IPS-18a (cell line): ENCODE results near the gene ABCA13.
"Not testable (repeated sequence)": the region's sequence is repeated elsewhere in the genome, so short reads cannot be mapped to it uniquely, and the experiment has no call there.

Source experiments
- H3K27ac ChIP-seq: one replicate; pipeline ENCODE4 v1.5.1; 2013; ENCODE audit warnings: low read length
- H3K27me3 ChIP-seq: one replicate; pipeline ENCODE4 v1.6.1; 2013; ENCODE audit warnings: mild to moderate bottlenecking, low read length; ENCODE audit not compliant: control insufficient read depth, insufficient read depth
- H3K36me3 ChIP-seq: one replicate; pipeline ENCODE4 v1.6.1; 2013; ENCODE audit warnings: low read depth, low read length; ENCODE audit not compliant: control insufficient read depth
- H3K4me1 ChIP-seq: one replicate; pipeline ENCODE4 v1.6.1; 2013; ENCODE audit warnings: low read depth, low read length; ENCODE audit not compliant: control insufficient read depth
- H3K4me3 ChIP-seq: one replicate; pipeline ENCODE4 v1.5.1; 2013; ENCODE audit warnings: low read length
- H3K9ac ChIP-seq: one replicate; pipeline ENCODE4 v1.6.1; 2013; ENCODE audit warnings: mild to moderate bottlenecking, low read length, moderate library complexity
- H3K9me3 ChIP-seq: one replicate; pipeline ENCODE4 v1.6.1; 2013; ENCODE audit warnings: low read depth, low read length; ENCODE audit not compliant: control insufficient read depth

The ABCA13 gene, protein sequence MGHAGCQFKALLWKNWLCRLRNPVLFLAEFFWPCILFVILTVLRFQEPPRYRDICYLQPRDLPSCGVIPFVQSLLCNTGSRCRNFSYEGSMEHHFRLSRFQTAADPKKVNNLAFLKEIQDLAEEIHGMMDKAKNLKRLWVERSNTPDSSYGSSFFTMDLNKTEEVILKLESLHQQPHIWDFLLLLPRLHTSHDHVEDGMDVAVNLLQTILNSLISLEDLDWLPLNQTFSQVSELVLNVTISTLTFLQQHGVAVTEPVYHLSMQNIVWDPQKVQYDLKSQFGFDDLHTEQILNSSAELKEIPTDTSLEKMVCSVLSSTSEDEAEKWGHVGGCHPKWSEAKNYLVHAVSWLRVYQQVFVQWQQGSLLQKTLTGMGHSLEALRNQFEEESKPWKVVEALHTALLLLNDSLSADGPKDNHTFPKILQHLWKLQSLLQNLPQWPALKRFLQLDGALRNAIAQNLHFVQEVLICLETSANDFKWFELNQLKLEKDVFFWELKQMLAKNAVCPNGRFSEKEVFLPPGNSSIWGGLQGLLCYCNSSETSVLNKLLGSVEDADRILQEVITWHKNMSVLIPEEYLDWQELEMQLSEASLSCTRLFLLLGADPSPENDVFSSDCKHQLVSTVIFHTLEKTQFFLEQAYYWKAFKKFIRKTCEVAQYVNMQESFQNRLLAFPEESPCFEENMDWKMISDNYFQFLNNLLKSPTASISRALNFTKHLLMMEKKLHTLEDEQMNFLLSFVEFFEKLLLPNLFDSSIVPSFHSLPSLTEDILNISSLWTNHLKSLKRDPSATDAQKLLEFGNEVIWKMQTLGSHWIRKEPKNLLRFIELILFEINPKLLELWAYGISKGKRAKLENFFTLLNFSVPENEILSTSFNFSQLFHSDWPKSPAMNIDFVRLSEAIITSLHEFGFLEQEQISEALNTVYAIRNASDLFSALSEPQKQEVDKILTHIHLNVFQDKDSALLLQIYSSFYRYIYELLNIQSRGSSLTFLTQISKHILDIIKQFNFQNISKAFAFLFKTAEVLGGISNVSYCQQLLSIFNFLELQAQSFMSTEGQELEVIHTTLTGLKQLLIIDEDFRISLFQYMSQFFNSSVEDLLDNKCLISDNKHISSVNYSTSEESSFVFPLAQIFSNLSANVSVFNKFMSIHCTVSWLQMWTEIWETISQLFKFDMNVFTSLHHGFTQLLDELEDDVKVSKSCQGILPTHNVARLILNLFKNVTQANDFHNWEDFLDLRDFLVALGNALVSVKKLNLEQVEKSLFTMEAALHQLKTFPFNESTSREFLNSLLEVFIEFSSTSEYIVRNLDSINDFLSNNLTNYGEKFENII (N-terminal part only)

DNA sequence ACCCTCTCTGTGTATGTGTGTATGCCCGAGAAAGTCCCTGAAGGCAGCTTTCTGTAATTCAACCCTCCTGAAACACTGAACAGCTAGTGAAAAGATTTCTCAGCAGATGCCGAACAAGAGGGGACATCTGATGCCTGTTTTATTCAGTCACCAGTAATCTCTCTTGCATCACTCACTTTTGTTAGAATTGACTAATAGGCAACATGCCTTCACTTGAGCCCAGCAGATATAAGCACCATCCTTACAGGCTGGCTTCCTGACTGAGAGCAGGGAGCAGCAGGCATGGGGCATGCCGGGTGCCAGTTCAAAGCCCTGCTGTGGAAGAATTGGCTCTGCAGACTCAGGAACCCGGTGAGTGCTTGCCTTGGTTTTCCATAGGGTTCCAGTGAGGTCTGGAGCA lies at the start of gene ABCA13:
Gene ABCA13, plus strand, starts transcription at position 257 of the 400 bp plus-strand sequence. Its CDS starts 26 bp downstream, at position 283.
- no peaks in the 10 kb centered on the region for H3K36me3 ChIP-seq
- H3K4me1 ChIP-seq: peaks cover 1% of the 10 kb centered on the region
- H3K9ac ChIP-seq: no peak within 1 kb of the TSS
- no peak within 1 kb of the TSS for H3K4me3 ChIP-seq
- H3K27me3 ChIP-seq: no peaks in the 10 kb centered on the region
- H3K27ac ChIP-seq: no peak within 1 kb of the TSS
- peaks cover 8% of the 10 kb centered on the region for H3K9me3 ChIP-seq

- H3K9me3 ChIP-seq: peaks cover 4% of the 10 kb centered on the region
- H3K36me3 ChIP-seq: no peaks in the 10 kb centered on the region
- H3K4me3 ChIP-seq: no peak overlapping the region
- no peak overlapping the region for H3K27ac ChIP-seq
- no peaks in the 10 kb centered on the region for H3K27me3 ChIP-seq
- no peaks in the 10 kb centered on the region for H3K4me1 ChIP-seq
- H3K9ac ChIP-seq: no peak overlapping the region
Observed at GRCh38 chr7:48126037-48126436, 45.2 kb upstream of the ABCA13 start.

DNA sequence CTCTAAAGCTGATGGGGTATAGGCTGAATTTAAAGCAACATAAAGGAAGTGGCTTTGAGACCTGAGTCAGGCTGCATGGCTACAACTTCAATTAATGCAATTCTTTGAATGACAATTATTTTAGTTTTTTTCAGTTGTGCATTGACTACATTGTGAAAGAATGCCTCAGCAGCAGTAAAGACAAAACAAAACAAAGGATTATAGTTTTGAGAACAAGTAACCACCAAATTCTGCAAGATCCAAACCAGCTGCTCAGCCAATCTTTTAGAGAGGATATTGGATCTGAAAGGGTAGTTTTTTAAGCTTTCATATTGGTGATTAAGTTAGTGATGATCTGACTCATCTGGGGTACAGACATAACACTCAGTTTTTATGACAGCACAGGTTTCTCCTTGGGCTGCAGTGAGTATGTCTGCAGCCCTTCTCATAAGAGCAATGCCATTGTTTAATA lies 40.6 kb upstream of the ABCA13 start:
- no peaks in the 10 kb centered on the region for H3K27me3 ChIP-seq
- H3K4me3 ChIP-seq: no peak overlapping the region
- no peak overlapping the region for H3K27ac ChIP-seq
- H3K9me3 ChIP-seq: no peaks in the 10 kb centered on the region
- H3K4me1 ChIP-seq: peaks cover 9% of the 10 kb centered on the region
- no peak overlapping the region for H3K9ac ChIP-seq
- H3K36me3 ChIP-seq: no peaks in the 10 kb centered on the region

DNA sequence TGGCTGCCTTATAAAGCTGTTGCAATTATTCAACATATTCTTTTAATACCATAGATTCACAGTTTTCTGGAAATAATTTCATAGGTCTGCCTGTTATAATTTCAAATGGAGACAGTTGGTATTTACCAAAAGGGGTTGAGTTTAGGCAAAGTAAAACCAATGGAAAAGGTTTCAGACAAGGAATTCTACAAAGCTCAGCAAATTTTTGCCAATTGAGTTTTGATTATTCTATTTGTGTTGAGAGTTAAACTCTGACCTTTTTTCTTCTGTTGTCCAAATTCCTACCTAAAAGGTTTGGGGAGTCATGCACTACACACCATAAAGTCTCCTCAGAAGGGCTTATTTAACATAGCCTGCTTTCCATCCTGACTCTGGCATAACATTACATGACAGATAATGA lies 38.5 kb upstream of the ABCA13 start:
- Histone ChIP-seq H3K9me3 (peaks cover 6% of the 10 kb centered on the region), H3K27me3 (no peaks in the 10 kb centered on the region), H3K9ac (no peak overlapping the region), H3K4me1 (peaks cover 9% of the 10 kb centered on the region), H3K27ac (no peak overlapping the region), H3K4me3 (no peak overlapping the region), H3K36me3 (no peaks in the 10 kb centered on the region)

DNA sequence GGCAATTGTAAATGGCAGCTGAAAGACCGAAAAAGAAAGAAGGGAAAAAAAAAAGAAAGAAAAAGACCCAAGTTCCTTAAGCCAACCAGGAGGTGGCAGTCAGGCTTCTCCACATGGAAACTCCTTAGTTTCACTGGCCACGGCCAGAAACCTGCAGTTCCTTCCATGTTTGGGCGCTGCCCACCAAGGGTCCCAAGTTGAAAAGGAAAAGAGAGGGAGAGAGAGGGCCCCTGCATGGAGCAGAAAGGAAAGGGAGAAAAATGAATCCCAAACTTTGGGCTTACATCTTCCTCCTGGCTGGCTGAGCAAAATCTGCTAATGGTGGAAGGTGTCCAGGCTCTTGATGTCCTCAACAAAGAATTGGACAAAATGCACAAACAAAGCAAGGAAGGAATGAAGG lies 31.8 kb upstream of the ABCA13 start:
- H3K9ac ChIP-seq: no peak overlapping the region

DNA sequence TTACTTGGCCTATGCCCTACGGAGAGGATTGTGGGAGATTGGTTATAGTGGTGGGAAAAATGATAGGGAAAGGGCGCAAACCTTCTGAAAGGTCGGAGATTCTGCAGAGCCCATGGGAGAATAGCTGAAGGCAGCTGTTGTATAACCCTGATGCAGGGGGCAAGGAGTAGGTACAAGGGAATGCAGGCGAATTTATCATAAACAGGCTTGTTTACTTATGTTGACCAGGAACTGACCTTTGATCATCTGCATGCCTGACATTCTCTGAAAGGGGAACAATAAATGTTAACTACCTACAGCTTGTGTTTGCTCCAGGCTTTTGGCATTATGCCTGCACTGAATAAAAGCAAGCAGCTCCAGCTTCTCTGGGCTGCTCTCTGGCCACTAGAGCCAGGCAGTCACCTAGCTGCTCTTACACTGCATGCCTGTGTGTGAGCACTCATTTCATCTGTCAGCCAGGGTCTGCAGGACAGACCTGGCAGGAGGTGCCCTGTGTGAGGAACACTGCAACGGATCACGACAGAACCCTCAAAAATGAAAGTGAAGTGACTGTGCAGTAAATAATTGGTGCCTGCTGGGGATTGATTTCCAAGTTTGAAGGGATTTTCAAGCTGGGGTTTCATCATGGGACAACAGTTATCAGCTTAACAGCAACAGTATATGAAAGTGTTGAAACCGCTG lies 31.1 kb upstream of the ABCA13 start:
- peaks cover 6% of the 10 kb centered on the region for H3K4me1 ChIP-seq
- no peak overlapping the region for H3K27ac ChIP-seq
- H3K4me3 ChIP-seq: no peak overlapping the region
- no peaks in the 10 kb centered on the region for H3K27me3 ChIP-seq
- peaks cover 6% of the 10 kb centered on the region for H3K9me3 ChIP-seq
- no peaks in the 10 kb centered on the region for H3K36me3 ChIP-seq
- no peak overlapping the region for H3K9ac ChIP-seq

More for the DNA sequence above, 31.8 kb upstream of the ABCA13 start:
- no peaks in the 10 kb centered on the region for H3K27me3 ChIP-seq
- H3K9me3 ChIP-seq: peaks cover 6% of the 10 kb centered on the region
- no peak overlapping the region for H3K27ac ChIP-seq
- H3K4me1 ChIP-seq: peaks cover 6% of the 10 kb centered on the region
- no peaks in the 10 kb centered on the region for H3K36me3 ChIP-seq
- no peak overlapping the region for H3K4me3 ChIP-seq

GRCh38 chr7:48141521-48141920 lies 29.7 kb upstream of the ABCA13 start:
- no peak overlapping the region for H3K27ac ChIP-seq
- peaks cover 6% of the 10 kb centered on the region for H3K4me1 ChIP-seq

GRCh38 chr7:48144291-48144768 lies 26.9 kb upstream of the ABCA13 start:
- Histone ChIP-seq H3K27me3 (no peaks in the 10 kb centered on the region), H3K4me3 (no peak overlapping the region), H3K9ac (no peak overlapping the region)

More at GRCh38 chr7:48141521-48141920, 29.7 kb upstream of the ABCA13 start:
- H3K9me3 ChIP-seq: peaks cover under 1% of the 10 kb centered on the region
- H3K27me3 ChIP-seq: no peaks in the 10 kb centered on the region
- H3K9ac ChIP-seq: no peak overlapping the region
- H3K36me3 ChIP-seq: no peaks in the 10 kb centered on the region
- H3K4me3 ChIP-seq: no peak overlapping the region

DNA sequence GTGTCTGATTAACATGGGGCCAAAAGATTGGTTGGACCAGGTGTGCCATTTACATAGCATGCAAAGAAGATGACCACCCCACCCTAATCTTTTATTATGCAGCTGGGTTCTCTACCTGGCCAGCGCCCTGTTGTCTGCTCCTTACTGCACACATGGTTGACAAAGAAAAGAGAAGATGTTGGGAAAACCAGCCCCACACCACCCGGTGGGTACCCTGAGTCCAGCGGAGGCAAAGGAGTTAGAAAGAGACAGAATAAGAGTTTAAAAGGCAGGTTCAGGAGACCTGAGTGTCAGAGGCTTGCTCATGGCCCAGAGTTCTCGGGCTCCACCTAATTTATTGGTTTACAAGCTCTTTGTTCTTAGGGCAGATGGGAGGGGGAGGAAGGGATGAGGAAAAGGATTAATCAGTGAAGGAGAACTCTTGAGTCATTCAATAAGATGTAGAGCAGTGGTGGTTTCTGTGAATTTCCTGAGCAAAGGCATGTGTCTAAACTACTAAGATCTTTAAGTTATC lies 24.1 kb upstream of the ABCA13 start:
- Histone ChIP-seq H3K4me1 (no peaks in the 10 kb centered on the region), H3K36me3 (no peaks in the 10 kb centered on the region), H3K27ac (no peak overlapping the region), H3K9ac (no peak overlapping the region), H3K9me3 (no peaks in the 10 kb centered on the region), H3K4me3 (no peak overlapping the region), H3K27me3 (no peaks in the 10 kb centered on the region)

More at GRCh38 chr7:48144291-48144768, 26.9 kb upstream of the ABCA13 start:
- H3K36me3 ChIP-seq: no peaks in the 10 kb centered on the region
- peaks cover 6% of the 10 kb centered on the region for H3K4me1 ChIP-seq
- H3K9me3 ChIP-seq: no peaks in the 10 kb centered on the region
- no peak overlapping the region for H3K27ac ChIP-seq

DNA sequence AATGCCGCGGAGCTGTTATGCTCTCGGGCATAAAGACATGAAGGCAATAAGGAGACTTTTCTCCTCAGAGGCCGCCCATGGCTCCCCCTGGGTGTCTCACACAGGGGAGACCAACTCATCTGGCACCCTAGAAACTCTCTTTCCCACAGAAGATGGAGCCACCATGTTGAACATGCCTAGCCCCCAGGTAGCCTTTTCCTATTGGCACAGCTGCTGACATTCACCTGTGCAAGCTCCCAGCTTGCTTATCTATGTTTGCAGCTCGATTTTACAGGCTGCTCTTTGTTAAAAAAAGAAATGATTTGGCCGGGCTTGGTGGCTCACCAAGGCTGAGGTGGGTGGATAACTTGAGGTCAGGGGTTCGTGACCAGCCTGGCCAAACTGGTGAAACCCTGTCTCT lies 23.6 kb upstream of the ABCA13 start:
- not testable (repeated sequence) for H3K9me3 ChIP-seq, H3K4me1 ChIP-seq, H3K9ac ChIP-seq, H3K36me3 ChIP-seq, H3K4me3 ChIP-seq, H3K27ac ChIP-seq, H3K27me3 ChIP-seq
